ENCODE data around the gene COPZ1.

COPZ1 gene

GRCh38 chr12:54333420-54334034 lies 8.6 kb downstream of the COPZ1 start:
- no peak for ATAC-seq
- no peak for TF ChIP-seq PPARA (CRISPR knock-in tag; IDR thresholded peaks at IDR 0.05; ENCODE audit: borderline replicate concordance)
- no peak for TF ChIP-seq TCF4 (CRISPR knock-in tag; IDR thresholded peaks at IDR 0.05; ENCODE audit: borderline replicate concordance)
- TF ChIP-seq ARNTL (CRISPR knock-in tag; IDR thresholded peaks at IDR 0.05; ENCODE audit: borderline replicate concordance, low read depth): no peak
- TF ChIP-seq RARB (CRISPR knock-in tag; IDR thresholded peaks at IDR 0.05): no peak
- TF ChIP-seq ESRRG (CRISPR knock-in tag; IDR thresholded peaks at IDR 0.05): no peak
- TF ChIP-seq PATZ1 (CRISPR knock-in tag; IDR thresholded peaks at IDR 0.05; ENCODE audit: borderline replicate concordance): no peak
- no peak for TF ChIP-seq CREB5 (CRISPR knock-in tag; IDR thresholded peaks at IDR 0.05; ENCODE audit: low read depth)
- TF ChIP-seq ZC3H10 (CRISPR knock-in tag; IDR thresholded peaks at IDR 0.05): no peak
- no peak for TF ChIP-seq ZNF565 (CRISPR knock-in tag; conservative IDR thresholded peaks at IDR 0.05; ENCODE audit: low read depth)

GRCh38 chr12:54337280-54337842 lies 12.4 kb downstream of the COPZ1 start:
- TF ChIP-seq GLIS3 (CRISPR knock-in tag; IDR thresholded peaks at IDR 0.05) (no peak), ISL1 (CRISPR knock-in tag; IDR thresholded peaks at IDR 0.05) (no peak), ZFP3 (CRISPR knock-in tag; IDR thresholded peaks at IDR 0.05) (no peak), ESRRG (CRISPR knock-in tag; IDR thresholded peaks at IDR 0.05) (no peak), BACH2 (CRISPR knock-in tag; IDR thresholded peaks at IDR 0.05; ENCODE audit: borderline replicate concordance) (no peak), ARNTL (CRISPR knock-in tag; IDR thresholded peaks at IDR 0.05; ENCODE audit: borderline replicate concordance, low read depth) (no peak), PPARA (CRISPR knock-in tag; IDR thresholded peaks at IDR 0.05; ENCODE audit: borderline replicate concordance) (no peak), ZNF8 (CRISPR knock-in tag; IDR thresholded peaks at IDR 0.05) (no peak), CSRNP3 (CRISPR knock-in tag; IDR thresholded peaks at IDR 0.05) (no peak), POU6F1 (CRISPR knock-in tag; IDR thresholded peaks at IDR 0.05; ENCODE audit: borderline replicate concordance, low read depth) (no peak)
- peak; percentile 51; the same call in 2 of the 3 replicates for ATAC-seq

- no peak for ATAC-seq
- TF ChIP-seq BACH2 (CRISPR knock-in tag; IDR thresholded peaks at IDR 0.05; ENCODE audit: borderline replicate concordance): no peak
- TF ChIP-seq ISL1 (CRISPR knock-in tag; IDR thresholded peaks at IDR 0.05): no peak
- no peak for TF ChIP-seq ZNF565 (CRISPR knock-in tag; conservative IDR thresholded peaks at IDR 0.05; ENCODE audit: low read depth)
- no peak for TF ChIP-seq GLIS3 (CRISPR knock-in tag; IDR thresholded peaks at IDR 0.05)
- TF ChIP-seq SNAI2 (CRISPR knock-in tag; IDR thresholded peaks at IDR 0.05): no peak
- TF ChIP-seq CSDC2 (CRISPR knock-in tag; IDR thresholded peaks at IDR 0.05): no peak
- no peak for TF ChIP-seq ZFP30 (CRISPR knock-in tag; IDR thresholded peaks at IDR 0.05)
- no peak for TF ChIP-seq TSHZ2 (CRISPR knock-in tag; IDR thresholded peaks at IDR 0.05)
- no peak for TF ChIP-seq CSRNP3 (CRISPR knock-in tag; IDR thresholded peaks at IDR 0.05)
- no peak for TF ChIP-seq ARNTL (CRISPR knock-in tag; IDR thresholded peaks at IDR 0.05; ENCODE audit: borderline replicate concordance, low read depth)
- TF ChIP-seq TOX (CRISPR knock-in tag; IDR thresholded peaks at IDR 0.05; ENCODE audit: borderline replicate concordance): no peak
- no peak for TF ChIP-seq ZNF70 (CRISPR knock-in tag; IDR thresholded peaks at IDR 0.05)
- TF ChIP-seq PATZ1 (CRISPR knock-in tag; IDR thresholded peaks at IDR 0.05; ENCODE audit: borderline replicate concordance): no peak
- TF ChIP-seq RARB (CRISPR knock-in tag; IDR thresholded peaks at IDR 0.05): no peak
Observed at GRCh38 chr12:54337854-54338650, 13.1 kb downstream of the COPZ1 start.

Measured in SK-N-SH treated with all-trans-retinoic acid at 6 μM for 48 hours (cell line).